ENCODE measurements around the gene PRRT1.
A peak's percentile ranks its signal among the peaks of the same experiment; 100 is the strongest.
"Not testable (repeated sequence)": the region's sequence is repeated elsewhere in the genome, so short reads cannot be mapped to it uniquely, and the experiment has no call there.

PRRT1 gene

GRCh38 chr6:32149092-32149755, 2.5 kb downstream of the PRRT1 start:
- DNase-seq, result no peak

GRCh38 chr6:32148289-32149091, 3.2 kb downstream of the PRRT1 start:
- peak; percentile 76 to 78 for DNase-seq

GRCh38 chr6:32147401-32148132, 4.2 kb downstream of the PRRT1 start:
- no peak for DNase-seq

GRCh38 chr6:32146687-32147086, 5.1 kb downstream of the PRRT1 start:
- no peak for DNase-seq

- DNase-seq, result no peak
Measured at GRCh38 chr6:32146287-32146686, 5.5 kb downstream of the PRRT1 start.

- not testable (repeated sequence) for DNase-seq
Measured at GRCh38 chr6:32144238-32144637, 7.5 kb downstream of the PRRT1 start.

- no peak for DNase-seq
Measured at GRCh38 chr6:32140420-32141046, 11.2 kb downstream of the PRRT1 start.

GRCh38 chr6:32139590-32139989, 12.1 kb downstream of the PRRT1 start:
- DNase-seq, result no peak

GRCh38 chr6:32137454-32137853, 14.3 kb downstream of the PRRT1 start:
- DNase-seq, result no peak

GRCh38 chr6:32133786-32134185, 18.0 kb downstream of the PRRT1 start:
- DNase-seq, result no peak

- DNase-seq, result no peak
Measured at GRCh38 chr6:32132110-32132509, 19.6 kb downstream of the PRRT1 start.

- no peak for DNase-seq
Measured at GRCh38 chr6:32131439-32131948, 20.2 kb downstream of the PRRT1 start.

GRCh38 chr6:32129297-32130088, 22.2 kb downstream of the PRRT1 start:
- no peak for DNase-seq

- DNase-seq, result no peak
Measured at GRCh38 chr6:32128751-32129296, 22.9 kb downstream of the PRRT1 start.

- DNase-seq, result peak; percentile 98 to 100
Measured at GRCh38 chr6:32127717-32128592, 23.8 kb downstream of the PRRT1 start, which contains the start of gene ATF6B. ATF6B (minus strand) TSS chr6:32128246; CDS start chr6:32128207, 39 bp downstream.

GRCh38 chr6:32127409-32127716, 24.4 kb downstream of the PRRT1 start:
- DNase-seq, result no peak

GRCh38 chr6:32126880-32127279, 24.9 kb downstream of the PRRT1 start:
- no peak for DNase-seq

GRCh38 chr6:32123681-32124080, 28.1 kb downstream of the PRRT1 start:
- DNase-seq, result no peak

- DNase-seq, result no peak
Measured at GRCh38 chr6:32120573-32121059, 31.1 kb downstream of the PRRT1 start.

GRCh38 chr6:32118782-32119628, 32.7 kb downstream of the PRRT1 start:
- DNase-seq, result peak; percentile 69 to 76

All from CD4-positive, alpha-beta T cell treated with Interleukin-1 beta for 1 hour (primary cell).